ENCODE measurements around the gene ABI3BP.

The ABI3BP gene

DNA sequence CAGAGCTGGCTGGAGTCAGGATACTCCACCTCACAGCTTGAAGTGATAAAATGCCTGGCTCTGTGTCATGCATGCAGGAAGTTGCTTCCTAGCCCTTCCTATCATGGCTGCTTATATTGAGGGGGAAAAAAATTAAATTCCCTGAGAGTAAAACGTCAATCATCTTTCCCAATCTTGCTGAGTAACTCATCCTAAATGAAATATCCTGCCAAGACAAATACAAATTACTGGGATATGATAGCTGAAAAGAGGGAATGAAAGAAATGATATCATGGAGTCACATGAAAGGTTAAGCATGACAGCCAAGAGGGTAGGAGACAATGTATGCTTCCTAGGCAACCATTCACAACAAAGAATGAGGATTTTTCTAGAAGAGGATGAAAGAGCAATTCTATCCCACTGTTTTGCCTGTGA, 110.6 kb downstream of the ABI3BP start:
- DNase-seq: no peak

DNA sequence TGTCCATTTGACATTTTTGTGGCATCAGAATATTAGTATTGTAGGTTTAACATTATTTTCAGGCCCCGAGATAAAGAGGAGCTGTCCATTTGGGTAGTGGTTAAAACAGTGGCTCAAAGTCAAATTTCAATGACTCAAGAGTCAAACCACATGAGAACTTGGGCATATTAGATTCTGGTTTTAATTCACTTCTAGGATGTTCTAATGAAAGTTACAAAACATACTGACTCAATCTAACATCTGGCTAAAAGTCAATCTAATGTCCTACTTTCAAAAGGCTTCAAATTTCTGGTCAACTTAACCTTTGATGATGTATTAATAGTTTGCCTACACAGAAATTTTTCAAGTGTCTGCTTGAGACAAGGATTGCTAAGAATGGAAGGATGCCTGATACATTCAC, 112.4 kb downstream of the ABI3BP start:
- DNase-seq: no peak

DNA sequence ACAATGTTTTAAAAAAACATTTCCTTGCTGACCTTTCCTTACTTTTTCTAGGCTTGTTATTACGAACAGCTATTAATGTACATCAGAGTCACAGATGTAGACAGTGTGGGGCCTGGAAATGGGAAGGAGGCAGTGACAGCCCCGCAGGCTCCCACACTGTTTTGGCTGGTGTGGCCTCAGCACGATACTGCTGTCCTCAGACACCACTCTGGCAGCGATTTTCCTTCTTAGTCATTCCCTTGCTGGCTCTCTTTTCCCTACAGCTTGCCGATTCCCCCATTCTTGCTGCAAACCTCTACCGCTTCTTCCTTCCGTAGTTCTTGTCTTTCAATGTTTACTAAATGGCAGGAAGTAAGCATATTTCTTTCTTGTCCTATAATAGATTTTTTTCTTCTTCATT, 113.1 kb downstream of the ABI3BP start:
- DNase-seq: no peak

DNA sequence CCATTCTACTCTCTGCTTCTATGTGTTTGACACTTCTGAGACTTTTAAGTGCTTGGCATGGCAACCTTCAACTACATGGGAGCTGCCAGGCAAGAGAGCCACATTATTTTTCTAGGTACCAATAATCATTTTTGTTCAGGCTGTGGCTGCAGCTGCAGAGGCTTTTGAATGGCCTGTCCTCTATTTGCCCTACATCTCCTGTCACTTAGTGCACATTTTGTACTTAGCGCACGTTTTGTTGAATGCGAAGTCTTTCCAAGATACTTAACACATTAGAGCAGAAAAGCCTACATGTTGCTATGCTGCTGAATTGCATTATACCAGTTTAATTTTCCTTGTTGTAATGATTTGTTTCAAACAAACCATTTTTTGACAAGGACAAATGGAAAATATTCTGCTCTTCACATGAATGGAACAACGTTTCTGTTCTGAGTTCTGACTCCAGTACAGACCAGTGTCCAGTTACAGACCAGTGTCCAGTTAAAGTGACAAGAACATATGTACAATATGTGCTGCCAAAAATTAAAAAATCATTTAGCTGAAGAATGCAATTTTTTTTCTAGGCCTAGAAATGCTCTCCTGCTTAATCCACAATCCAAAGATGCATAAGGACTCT, 113.9 kb downstream of the ABI3BP start:
- no peak for DNase-seq

DNA sequence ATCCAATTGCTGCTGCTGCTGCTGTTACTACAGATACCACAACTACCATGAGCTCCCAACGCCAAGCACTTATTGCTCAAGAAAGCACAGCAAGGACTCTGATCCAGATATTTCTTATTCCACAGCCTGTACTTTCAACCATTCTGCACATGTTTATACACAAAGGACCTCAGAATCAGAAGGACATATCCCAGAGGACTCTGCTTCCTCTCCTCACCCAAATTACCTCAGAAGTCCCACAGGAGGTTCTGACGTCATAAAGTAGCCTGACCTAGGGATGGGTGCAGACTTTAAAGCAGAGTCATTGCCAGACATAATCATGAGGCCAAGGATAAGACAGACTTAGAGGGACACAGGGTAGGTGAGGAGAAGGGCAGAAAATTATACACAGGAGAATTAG, 115.9 kb downstream of the ABI3BP start:
- no peak for DNase-seq

DNA sequence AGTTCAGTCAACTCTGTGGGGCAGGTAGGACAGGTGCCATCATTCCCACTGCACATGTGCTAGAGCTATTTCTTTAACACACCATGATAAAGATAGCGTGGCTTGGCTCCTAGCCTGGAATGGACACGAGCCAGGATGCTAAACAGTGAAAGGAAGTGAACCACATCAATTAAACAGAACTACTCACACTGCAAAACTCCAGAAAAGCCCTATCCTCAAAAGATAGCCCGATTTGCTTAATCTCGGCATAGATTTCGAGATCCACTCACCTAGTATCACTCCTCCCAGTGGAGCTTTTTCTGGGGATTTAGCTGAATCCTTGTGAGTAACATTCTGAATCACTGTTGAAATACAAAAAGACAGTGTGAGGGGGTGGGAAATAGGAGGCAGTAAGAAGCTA, 118.0 kb downstream of the ABI3BP start:
- no peak for DNase-seq

DNA sequence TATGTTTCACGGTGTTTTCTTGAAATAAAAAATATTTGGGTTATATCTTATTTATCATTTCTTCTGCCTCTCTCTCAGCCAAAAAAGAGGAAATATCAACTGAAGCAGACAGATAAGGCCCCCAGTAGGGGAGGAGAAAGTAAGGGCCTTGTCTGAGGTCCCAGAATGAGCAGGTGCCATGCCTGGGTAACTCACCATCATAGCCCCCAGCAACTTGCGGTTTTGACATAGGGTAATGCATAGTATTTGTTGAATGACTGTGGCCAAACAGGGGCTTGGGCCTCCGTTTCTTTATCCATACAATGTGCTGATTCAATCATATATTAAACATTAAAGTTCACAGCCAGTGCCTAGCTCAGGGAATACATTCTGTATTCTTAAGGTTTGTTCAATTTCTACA, 119.6 kb downstream of the ABI3BP start:
- DNase-seq: no peak

DNA sequence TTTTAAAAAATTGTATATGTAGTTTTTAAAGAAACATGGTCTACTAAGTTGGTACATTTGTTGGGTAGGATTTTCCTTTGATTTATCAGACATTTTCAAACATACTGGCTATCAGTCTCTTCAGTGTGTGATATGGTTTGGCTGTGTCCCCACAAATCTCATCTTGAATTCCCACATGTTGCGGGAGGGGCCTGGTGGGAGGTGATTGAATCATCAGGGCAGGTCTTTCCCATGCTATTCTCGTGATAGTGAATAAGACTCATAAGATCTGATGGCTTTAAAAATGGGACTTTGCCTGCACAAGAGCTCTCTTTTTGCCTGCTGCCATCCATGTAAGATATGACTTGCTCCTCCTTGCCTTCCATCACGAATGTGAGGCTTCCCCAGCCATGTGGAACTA, 121.9 kb downstream of the ABI3BP start:
- no peak for DNase-seq

DNA sequence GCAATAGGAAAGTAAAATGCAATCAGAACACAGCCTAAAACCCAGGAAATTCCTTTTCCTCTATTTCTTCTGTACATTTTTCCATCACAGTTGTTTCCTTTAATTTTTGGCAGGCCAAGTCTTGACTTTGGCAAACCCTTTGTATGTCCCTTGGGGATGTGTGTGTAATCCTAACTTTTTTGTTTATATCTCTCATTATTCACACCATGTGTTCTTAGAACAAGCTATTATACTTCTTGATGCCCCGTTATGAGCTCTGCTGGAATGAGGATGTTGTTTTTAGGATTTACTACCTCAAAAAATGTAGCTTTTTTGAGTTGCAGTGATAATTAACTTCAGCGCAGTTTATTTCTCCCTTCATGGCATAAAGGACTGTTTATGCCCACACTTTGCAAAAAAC, 123.4 kb downstream of the ABI3BP start:
- no peak for DNase-seq

DNA sequence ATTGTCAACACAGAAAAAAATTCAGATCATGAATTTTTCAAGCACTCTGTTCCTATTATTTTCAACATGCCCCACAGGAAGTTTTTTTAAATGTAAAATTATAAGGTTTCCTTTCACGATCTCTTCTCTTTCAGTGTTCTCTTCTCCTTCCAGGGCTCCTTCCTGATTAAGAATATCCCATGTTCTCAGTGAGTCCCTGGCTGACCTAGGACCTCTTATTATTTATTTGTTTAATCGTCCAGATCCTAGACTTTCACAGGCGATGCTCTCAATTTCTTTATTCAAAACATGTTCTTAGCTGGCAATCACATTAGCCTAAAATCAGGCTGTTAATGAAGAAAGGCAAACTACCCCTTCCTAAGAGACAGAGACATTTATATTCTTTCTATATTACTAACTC, 124.3 kb downstream of the ABI3BP start:
- DNase-seq: no peak

DNA sequence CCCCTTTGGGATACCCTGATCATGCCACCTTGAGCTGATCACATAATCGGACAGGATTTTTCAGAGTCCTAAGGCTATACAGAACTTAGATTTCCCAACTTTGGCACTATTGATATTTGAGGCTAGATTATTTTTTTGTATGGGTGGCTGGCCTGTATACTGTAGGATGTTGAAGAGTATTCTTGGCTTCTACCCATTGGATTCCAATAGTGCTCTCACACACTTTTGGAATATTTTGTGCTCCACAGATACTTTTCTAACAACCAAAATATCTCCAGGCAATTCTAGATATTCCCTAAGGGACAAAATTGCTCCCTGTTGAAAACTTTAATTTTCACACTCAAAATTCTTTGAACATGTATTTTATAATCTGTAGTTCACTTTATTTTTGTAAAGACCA, 125.1 kb downstream of the ABI3BP start:
- no peak for DNase-seq

DNA sequence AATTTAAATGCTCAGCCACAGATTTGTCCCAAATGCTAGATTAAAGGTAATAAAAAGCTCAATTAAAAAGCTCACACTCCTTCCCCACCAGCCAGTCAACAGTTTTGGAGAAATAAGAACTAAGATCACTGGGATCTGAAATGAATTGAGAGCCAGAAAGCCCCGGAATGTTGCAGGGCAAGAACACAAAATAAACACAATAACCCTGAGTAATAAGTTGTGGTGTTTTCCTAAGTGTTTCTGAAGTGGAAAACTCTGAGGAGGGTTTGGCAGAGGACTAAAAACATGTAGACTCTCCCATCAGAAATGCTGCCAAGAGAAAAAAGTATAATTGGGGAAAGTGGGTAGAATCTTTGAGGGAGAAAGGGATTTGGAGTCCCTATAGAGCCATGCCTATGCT, 127.8 kb downstream of the ABI3BP start:
- DNase-seq: peak; percentile 5

DNA sequence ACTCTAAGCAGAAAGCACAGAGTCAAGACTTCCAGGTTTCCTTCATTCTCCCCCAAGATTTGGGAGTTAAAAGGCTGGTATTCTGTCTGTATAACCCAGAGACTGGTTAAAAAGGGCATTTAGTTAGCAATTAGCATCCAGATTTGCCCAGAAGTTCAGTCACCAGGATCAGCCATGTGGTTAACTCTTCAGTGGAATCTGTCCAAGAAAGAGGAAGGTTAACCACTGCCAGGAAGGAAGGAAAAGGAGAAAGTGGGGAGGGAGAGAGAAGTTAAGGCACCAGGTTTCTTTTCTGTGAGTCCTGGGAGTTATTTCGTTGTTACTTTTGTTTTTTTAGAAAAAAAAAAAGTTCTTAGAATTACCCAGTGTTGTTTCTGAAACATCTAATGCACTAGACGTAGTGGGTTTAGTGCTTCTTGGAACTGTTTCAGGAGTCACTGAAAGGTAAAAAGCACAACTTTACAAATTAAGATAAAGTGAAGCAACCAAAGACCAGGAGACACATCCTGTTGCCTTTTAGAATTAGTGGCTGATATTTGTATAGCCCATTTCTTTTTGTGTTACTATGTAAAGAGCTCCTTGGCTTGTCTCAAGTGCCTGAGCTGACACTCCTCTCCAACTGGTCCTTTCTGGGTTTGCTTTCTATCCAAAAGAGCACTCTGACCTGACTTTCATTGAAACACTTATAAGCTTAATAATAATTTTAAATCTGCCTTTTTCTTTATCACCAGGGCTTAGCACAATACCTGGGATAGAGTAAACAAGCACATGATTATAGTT, 128.6 kb downstream of the ABI3BP start:
- DNase-seq: peak; percentile 7

DNA sequence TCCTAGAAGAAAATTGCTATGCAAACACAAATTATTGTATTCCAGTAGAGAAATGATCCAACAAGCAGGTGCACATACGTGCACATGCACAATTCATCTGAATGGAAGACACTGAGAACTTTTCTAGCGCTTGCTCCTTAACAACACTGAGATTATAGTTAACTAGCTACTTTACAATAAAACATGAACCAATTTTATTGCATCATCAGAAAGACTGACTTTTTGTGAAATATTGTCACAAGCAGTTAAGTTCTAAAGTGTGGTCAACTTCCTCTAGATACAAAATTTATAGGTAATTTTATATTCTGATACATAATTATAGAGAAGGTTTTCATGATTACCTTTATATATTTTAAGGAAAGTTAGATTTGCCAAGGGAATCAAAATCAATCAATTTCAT, 135.4 kb downstream of the ABI3BP start:
- DNase-seq: no peak

DNA sequence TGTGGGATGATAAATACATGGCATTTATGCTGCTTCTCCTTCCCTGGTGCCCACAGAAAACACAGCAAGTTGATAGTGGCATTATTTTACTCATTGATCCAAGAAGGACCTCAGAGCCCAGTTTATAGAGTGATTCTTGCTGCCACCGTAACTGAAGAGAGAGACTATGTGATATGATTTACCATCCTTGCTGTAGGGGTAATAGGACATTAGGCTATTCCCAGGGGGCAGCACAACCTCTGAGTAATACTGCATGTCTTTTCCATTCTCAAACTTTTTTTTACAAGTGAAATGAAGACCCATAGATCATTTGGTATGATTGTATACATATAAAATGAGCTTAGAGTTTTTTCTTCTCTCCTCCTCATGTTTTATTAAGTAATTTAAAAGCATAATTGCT, 136.4 kb downstream of the ABI3BP start:
- no peak for DNase-seq

DNA sequence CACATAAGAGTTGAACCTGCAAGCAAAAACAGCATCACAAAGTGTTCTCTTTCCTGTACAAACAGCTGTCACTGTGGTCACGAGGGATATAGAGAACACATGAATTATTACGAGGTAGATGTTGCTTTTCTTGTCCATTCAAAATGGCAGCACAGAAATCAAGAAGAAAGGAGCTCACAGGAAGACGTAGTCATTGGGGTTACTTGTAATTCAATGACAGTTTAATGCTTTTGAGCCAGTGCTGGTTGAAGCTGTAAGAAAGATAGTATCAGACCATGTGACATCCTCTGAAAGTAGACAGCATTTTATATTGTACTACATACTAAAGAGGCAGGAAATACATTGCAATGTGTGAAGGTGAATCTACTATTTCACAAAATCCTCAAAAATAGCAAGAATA, 140.4 kb downstream of the ABI3BP start:
- DNase-seq: no peak

DNA sequence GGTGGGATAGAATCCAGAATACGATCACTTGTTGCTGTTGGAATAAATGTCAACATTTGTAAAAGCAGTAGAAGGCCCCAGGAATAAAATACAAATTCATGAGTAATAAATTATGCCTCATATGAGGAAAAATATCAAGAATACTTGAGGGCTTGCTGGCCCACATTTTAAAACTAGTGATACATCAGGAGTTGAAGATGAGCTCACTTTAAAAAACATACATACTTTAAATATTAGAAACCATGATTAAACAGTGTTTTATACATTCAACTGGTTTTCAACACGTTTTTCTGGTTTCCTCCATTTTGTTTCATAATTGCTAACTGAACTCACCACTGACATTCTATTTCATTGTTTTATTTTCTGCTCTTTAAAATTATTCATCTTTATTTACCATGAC, 142.5 kb downstream of the ABI3BP start:
- no peak for DNase-seq

DNA sequence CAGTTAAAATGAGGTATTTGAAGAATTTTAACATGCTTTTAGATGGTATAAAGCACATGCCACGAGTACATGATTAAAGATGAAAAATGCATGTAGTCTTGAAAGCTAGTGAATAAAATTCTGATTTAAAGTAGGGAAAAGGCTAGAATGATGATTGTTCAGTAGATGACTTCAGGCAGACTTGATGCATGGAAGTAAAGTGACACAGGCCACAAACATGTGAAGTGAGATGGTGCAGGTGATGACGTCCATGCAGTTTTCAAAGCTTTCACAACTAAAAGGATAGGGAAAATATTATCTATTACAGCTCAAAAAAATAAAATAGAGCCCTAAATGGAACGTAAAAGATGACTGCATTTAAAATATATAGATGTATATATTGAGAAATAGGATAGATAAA, 143.1 kb downstream of the ABI3BP start:
- no peak for DNase-seq

DNA sequence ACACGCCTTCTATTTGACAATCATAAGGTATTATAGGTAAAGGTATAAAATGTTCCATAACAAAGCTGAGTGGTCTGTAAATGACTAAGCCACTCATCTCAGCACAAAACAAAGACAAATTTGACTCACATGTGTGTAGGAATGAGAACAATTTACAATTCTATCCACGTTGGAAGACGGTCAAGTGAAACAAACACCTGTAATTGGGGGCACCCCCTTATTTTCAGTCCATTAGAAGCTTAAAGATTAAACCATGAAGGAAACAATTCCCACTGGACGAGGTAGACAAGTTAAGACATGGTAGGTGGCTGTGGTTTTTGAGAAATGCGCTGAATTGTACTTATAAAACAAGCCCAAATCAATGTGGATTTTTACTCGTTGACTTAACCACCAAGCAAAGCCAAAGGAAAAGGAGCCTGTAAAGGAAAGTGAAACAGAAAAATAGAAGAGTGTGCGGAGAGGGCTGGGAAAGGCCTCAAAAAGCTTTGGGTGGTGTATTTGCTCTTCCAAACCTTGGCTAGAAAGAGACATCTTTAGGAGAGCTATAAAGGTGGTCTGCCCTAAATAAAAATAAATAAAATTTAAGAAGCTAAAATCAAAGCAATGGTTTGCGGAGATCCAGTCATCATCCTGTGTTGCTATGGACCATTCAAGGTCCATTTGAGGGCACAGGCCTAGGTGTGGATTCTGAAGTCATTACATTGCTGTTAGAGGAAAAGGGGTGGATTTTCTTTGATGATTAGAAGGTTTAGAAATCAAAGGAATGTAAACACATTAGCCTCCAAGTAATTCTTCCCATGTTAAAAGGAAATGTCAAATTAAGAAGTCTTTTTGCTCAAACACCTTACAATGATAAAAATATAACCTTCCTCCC, 148.9 kb downstream of the ABI3BP start:
- DNase-seq: no peak

DNA sequence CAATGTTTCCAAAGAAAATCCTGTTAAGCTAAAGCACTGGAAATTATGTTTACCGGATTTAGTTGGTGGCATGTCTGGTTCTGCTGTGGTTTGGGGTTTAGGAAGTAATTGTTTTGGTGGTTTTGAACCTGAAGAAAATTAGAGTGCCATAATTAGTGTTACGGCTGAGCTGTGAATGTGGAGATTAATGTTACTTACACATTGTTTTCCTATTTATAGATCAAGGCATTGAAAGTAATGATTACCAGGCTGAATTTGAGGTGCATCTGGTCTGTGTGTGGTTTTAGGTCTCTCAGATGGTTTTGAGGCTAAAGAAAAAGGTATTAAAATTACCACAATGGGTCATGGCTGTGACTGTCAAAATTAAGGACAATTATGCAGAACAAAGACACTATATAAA, 155.1 kb downstream of the ABI3BP start:
- DNase-seq: no peak

DNA sequence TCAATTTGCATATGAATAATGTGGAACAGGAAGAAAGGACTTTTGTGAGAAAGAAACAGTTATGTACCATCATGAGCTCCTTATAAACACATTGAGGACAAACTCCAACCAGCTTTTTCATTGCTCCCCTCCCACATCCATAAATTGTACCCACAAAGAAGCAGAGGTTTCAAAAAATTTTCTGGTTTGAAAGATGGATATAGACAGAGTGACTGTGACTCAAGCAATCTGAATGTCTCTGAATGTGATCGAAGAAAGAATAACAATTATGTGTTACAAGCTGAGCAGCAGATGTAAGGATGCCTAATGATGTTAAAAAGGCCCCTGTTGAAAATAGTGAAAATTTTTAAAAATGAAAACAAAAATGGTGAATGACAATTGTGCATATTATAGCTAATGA, 156.6 kb downstream of the ABI3BP start:
- DNase-seq: no peak

DNA sequence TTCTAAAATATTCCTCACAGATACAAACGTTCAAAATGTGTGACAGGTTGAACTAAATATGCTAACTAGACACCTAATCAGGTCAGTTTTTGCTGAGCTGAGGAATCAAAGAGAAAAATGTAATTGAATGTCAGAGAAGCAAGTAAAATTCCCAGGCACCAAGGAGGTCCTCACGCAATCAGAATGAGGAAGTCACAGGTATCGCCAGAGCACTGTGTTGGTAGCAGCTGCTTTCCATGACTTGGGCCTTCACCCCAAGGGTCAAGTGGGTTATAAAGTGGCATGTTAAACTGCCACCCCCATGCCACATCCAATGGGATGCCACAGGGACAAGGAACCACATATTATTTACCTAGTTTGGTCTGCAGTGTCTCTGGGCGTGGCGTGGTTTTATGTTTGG, 158.9 kb downstream of the ABI3BP start:
- DNase-seq: no peak

DNA sequence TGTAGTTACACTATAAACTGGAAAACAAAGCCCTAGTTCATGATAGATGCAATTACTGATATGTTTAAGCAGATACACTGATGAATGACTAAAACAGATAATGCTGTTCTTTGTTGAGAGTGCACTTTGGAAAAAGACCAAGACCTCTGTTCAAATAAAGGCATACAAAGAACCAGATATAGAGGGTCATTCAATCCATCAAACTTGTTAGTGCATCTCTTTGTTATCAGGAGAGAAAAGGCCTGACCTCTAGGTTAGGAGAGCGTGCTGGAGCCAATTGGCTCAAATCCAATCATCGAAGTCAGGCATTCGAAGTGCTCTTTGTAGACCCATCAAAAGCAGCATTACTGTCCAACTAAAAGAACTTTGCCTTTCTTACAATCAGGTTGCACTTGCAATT, 159.7 kb downstream of the ABI3BP start:
- no peak for DNase-seq

DNA sequence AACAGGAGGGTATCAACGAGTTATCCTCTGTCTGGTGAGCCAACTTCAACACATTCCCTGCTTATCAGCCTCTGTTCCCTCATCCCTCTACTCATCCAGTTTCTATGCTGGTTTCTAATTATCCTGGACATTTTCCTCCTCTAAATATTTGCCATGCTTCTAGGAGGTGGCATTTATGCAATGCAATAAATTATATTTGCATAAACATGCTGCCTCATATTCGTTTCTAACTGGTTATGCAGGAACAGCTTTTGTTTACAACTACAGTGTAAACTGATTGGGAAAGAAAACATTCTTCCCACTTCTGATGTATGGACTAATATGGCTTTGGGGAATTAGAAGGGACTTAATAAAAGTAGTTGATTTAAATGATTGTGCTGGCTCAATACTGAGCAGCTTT, 161.6 kb downstream of the ABI3BP start:
- DNase-seq: no peak
